GM19023 (cell line): ENCODE results near the gene NOP14.
"Not testable (repeated sequence)": the region's sequence is repeated elsewhere in the genome, so short reads cannot be mapped to it uniquely, and the experiment has no call there.

ENCODE experiments used
- ATAC-seq: cut with Tn5 transposase; IDR thresholded peaks from one replicate; pipeline ENCODE4 v1.9.1; 2021; ENCODE audit warnings: mild to moderate bottlenecking, moderate library complexity; ENCODE audit not compliant: unreplicated experiment

NOP14 gene

GRCh38 chr4:2932951-2933565 lies 30.1 kb downstream of the NOP14 start:
- ATAC-seq: no peak

- ATAC-seq: no peak
These were observed 30.8 kb downstream of the NOP14 start for GRCh38 chr4:2932321-2932950.

- ATAC-seq: peak; percentile 31
These were observed 31.5 kb downstream of the NOP14 start for GRCh38 chr4:2931512-2932301.

GRCh38 chr4:2930758-2931511 lies 32.3 kb downstream of the NOP14 start:
- no peak for ATAC-seq

GRCh38 chr4:2930135-2930757 lies 33.0 kb downstream of the NOP14 start:
- no peak for ATAC-seq

GRCh38 chr4:2929469-2929868 lies 33.7 kb downstream of the NOP14 start:
- ATAC-seq: no peak

GRCh38 chr4:2928242-2929176 lies 34.7 kb downstream of the NOP14 start:
- ATAC-seq: no peak

- ATAC-seq: no peak
These were observed 35.5 kb downstream of the NOP14 start for GRCh38 chr4:2927696-2928075.

GRCh38 chr4:2927016-2927695 lies 36.0 kb downstream of the NOP14 start:
- no peak for ATAC-seq

GRCh38 chr4:2925931-2926860 lies 37.0 kb downstream of the NOP14 start:
- ATAC-seq: no peak

GRCh38 chr4:2925496-2925895 lies 37.7 kb downstream of the NOP14 start:
- no peak for ATAC-seq

- ATAC-seq: no peak
These were observed 38.4 kb downstream of the NOP14 start for GRCh38 chr4:2924765-2925301.

GRCh38 chr4:2924286-2924685 lies 38.9 kb downstream of the NOP14 start:
- no peak for ATAC-seq

- ATAC-seq: no peak
These were observed 39.5 kb downstream of the NOP14 start for GRCh38 chr4:2923668-2924173.

- no peak for ATAC-seq
These were observed 40.1 kb downstream of the NOP14 start for GRCh38 chr4:2923141-2923551.

GRCh38 chr4:2922453-2923101 lies 40.6 kb downstream of the NOP14 start:
- ATAC-seq: not testable (repeated sequence)

GRCh38 chr4:2918714-2919113 lies 44.5 kb downstream of the NOP14 start:
- ATAC-seq: not testable (repeated sequence)
